PFSK-1 (cell line): ENCODE data around the gene CACNA1D.

Experiments used
- FOXP2 ChIP-seq: optimal IDR thresholded peaks from 2 replicates; pipeline ENCODE3; 2011; ENCODE audit warnings: borderline replicate concordance, control low read depth, inconsistent platforms; ENCODE audit not compliant: insufficient read depth; ENCODE audit errors: extremely low read length, extremely low read depth
- POLR2AphosphoS5 ChIP-seq: IDR thresholded peaks from 2 replicates; pipeline ENCODE4 v1.6.1; 2012; ENCODE audit warnings: low read depth, mild to moderate bottlenecking, control low read depth, low read length, moderate library complexity
- REST ChIP-seq, 2 experiments: IDR thresholded peaks; 2 replicates each; pipeline versions ENCODE4 v1.6.1 to v1.8.0; 2011 to 2012; ENCODE audit warnings: low read depth in 2 of 2, low read length in 2 of 2, control low read depth in 1 of 2, inconsistent platforms in 1 of 2, mild to moderate bottlenecking in 1 of 2, moderate library complexity in 1 of 2; ENCODE audit not compliant: insufficient read depth in 1 of 2
- SIN3A ChIP-seq: IDR thresholded peaks from 2 replicates; pipeline ENCODE4 v1.6.1; 2012; ENCODE audit warnings: mild to moderate bottlenecking, low read length, moderate library complexity, borderline replicate concordance; ENCODE audit not compliant: insufficient read depth
- TAF1 ChIP-seq: IDR thresholded peaks from 2 replicates; pipeline ENCODE4 v1.6.1; 2012; ENCODE audit warnings: low read length, control low read depth, borderline replicate concordance; ENCODE audit not compliant: insufficient read depth

DNA sequence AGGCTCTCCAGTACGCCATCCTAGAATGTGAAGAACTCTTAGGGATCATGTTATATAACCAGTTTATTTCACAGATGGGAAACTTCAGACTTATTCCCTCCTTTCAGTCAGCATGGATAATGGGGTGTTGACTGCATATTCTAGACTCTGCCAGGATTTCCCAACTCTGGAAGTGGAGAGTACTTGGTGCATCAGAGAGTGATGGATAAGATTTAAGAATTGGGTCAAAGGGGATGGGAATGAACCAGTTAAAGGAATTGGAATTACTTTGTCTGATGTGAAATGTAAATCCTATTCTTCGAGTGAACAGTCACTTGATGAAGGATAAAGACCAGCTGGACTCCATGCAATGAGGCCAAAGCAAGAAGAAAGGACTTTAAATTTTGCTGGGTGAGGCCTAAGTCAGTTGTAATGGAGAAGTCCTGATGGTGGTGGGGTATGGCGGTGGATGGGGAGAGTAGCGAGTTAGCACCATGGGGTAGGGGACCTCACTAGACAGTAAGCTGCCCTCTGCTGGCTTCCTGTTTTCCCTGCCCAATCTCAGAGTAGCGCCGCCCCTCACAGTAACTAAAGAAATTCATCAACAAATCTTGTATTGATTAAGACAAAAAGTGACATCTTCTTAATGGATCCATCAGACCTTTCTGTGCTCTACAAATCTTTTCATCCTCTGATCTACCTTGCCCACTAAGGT, 7.3 kb upstream of the CACNA1D start:
- TF ChIP-seq REST (IDR thresholded peaks at IDR 0.05; ENCODE audit: insufficient read depth in 1 of 2, low read depth in 2 of 2, low read length in 2 of 2) (no peak), SIN3A (no peak), POLR2AphosphoS5 (no peak), TAF1 (no peak), FOXP2 (no peak)
